ENCODE results near the gene SEMA4C. TPM values are rescaled to one million over a fixed set of nuclear protein-coding genes. Genes with fewer than 3 reads are reported as not detected.

SEMA4C gene
- polyA plus RNA-seq, 1 donor (not counting 4 experiments of a cell fraction or from before 2014, with no cell fraction given): 7.5 TPM

- no peak overlapping the region for H3K27ac ChIP-seq (ENCODE audit: control insufficient read depth, insufficient read depth, low read length)
- H3K9me1 ChIP-seq (ENCODE audit: control insufficient read depth, extremely low read depth, insufficient read depth, low read length): no peaks in the 10 kb centered on the region
- H4K20me1 ChIP-seq (ENCODE audit: control insufficient read depth, extremely low read depth, insufficient read depth, low read length): no peaks in the 10 kb centered on the region
- H3K4me2 ChIP-seq (ENCODE audit: control insufficient read depth, extremely low read depth, insufficient read depth, low read depth, low read length): no peak overlapping the region
- H3K36me3 ChIP-seq (ENCODE audit: control insufficient read depth in 2 of 2, extremely low read depth in 1 of 2, insufficient read depth in 2 of 2, low read length in 2 of 2): no peaks in the 10 kb centered on the region
- TF ChIP-seq CTCF (optimal IDR thresholded peaks at IDR 0.05 in 1 of 3, IDR thresholded peaks at IDR 0.05 in 1 of 3, conservative IDR thresholded peaks at IDR 0.05 in 1 of 3; ENCODE audit: extremely low read depth in 1 of 3, insufficient read depth in 2 of 3, low read length in 3 of 3) (no peak), EZH2 (IDR thresholded peaks at IDR 0.05; ENCODE audit: low read length) (no peak)
- no peaks in the 10 kb centered on the region for H3K27me3 ChIP-seq (ENCODE audit: control insufficient read depth, extremely low read depth, insufficient read depth, low read length)
- no peaks in the 10 kb centered on the region for H3K9me3 ChIP-seq (ENCODE audit: control insufficient read depth, low read depth, low read length)
- no peak overlapping the region for H3K9ac ChIP-seq (ENCODE audit: control insufficient read depth, extremely low read depth, insufficient read depth, low read length)
- no peak overlapping the region for H2AFZ ChIP-seq (ENCODE audit: control insufficient read depth, low read length)
- no peak overlapping the region for H3K4me3 ChIP-seq (ENCODE audit: control insufficient read depth in 2 of 3, extremely low read depth in 1 of 3, insufficient read depth in 2 of 3, low read depth in 1 of 3, low read length in 3 of 3)
- DNase-seq (ENCODE audit: low read depth, low spot score): no peak
- dilution Hi-C loops (cut with MboI; ENCODE audit: extremely low pct_ligation_motif_present, low sequenced_read_pairs): no loop called here
- H3K79me2 ChIP-seq (ENCODE audit: control insufficient read depth, insufficient read depth, low read length): no peaks in the 10 kb centered on the region
- peaks cover 5% of the 10 kb centered on the region for H3K4me1 ChIP-seq (ENCODE audit: control insufficient read depth, extremely low read depth, insufficient read depth, low read length)
- FAIRE-seq: no peak
These were observed 33.9 kb upstream of the SEMA4C start for GRCh38 chr2:96903815-96904214.

GRCh38 chr2:96903318-96903717 lies 33.4 kb upstream of the SEMA4C start:
- no peak overlapping the region for H3K4me3 ChIP-seq (ENCODE audit: control insufficient read depth in 2 of 3, extremely low read depth in 1 of 3, insufficient read depth in 2 of 3, low read depth in 1 of 3, low read length in 3 of 3)
- H3K4me1 ChIP-seq (ENCODE audit: control insufficient read depth, extremely low read depth, insufficient read depth, low read length): peaks cover 8% of the 10 kb centered on the region
- dilution Hi-C loops (cut with MboI; ENCODE audit: extremely low pct_ligation_motif_present, low sequenced_read_pairs): no loop called here
- H4K20me1 ChIP-seq (ENCODE audit: control insufficient read depth, extremely low read depth, insufficient read depth, low read length): no peaks in the 10 kb centered on the region
- DNase-seq (ENCODE audit: low read depth, low spot score) (no peak), FAIRE-seq (no peak)
- no peaks in the 10 kb centered on the region for H3K9me1 ChIP-seq (ENCODE audit: control insufficient read depth, extremely low read depth, insufficient read depth, low read length)
- H3K9ac ChIP-seq (ENCODE audit: control insufficient read depth, extremely low read depth, insufficient read depth, low read length): no peak overlapping the region
- no peak overlapping the region for H2AFZ ChIP-seq (ENCODE audit: control insufficient read depth, low read length)
- H3K27me3 ChIP-seq (ENCODE audit: control insufficient read depth, extremely low read depth, insufficient read depth, low read length): no peaks in the 10 kb centered on the region
- no peak overlapping the region for H3K27ac ChIP-seq (ENCODE audit: control insufficient read depth, insufficient read depth, low read length)
- TF ChIP-seq EZH2 (IDR thresholded peaks at IDR 0.05; ENCODE audit: low read length) (no peak), CTCF (optimal IDR thresholded peaks at IDR 0.05 in 1 of 3, IDR thresholded peaks at IDR 0.05 in 1 of 3, conservative IDR thresholded peaks at IDR 0.05 in 1 of 3; ENCODE audit: extremely low read depth in 1 of 3, insufficient read depth in 2 of 3, low read length in 3 of 3) (no peak)
- no peaks in the 10 kb centered on the region for H3K36me3 ChIP-seq (ENCODE audit: control insufficient read depth in 2 of 2, extremely low read depth in 1 of 2, insufficient read depth in 2 of 2, low read length in 2 of 2)
- no peaks in the 10 kb centered on the region for H3K79me2 ChIP-seq (ENCODE audit: control insufficient read depth, insufficient read depth, low read length)
- H3K9me3 ChIP-seq (ENCODE audit: control insufficient read depth, low read depth, low read length): no peaks in the 10 kb centered on the region
- no peak overlapping the region for H3K4me2 ChIP-seq (ENCODE audit: control insufficient read depth, extremely low read depth, insufficient read depth, low read depth, low read length)
